ENCODE data around the gene IL4R. TPM values are rescaled to one million over a fixed set of nuclear protein-coding genes. Genes with fewer than 3 reads are reported as not detected.

The IL4R gene
- total and polyA plus RNA-seq, 2 of the 13 experiments (the other 11 are each of a cell fraction or from before 2014, with no cell fraction given), result 15.9 to 49.6 TPM

- Histone ChIP-seq H4K20me1 (ENCODE audit: insufficient read depth, low read length) (no peaks in the 10 kb centered on the region), H3K9ac (ENCODE audit: insufficient read depth, low read depth, low read length) (peak overlapping the region; percentile 71), H3K4me2 (ENCODE audit: low read depth, low read length) (peak overlapping the region; percentile 86), H3K79me2 (ENCODE audit: insufficient read depth, low read length) (peaks cover 28% of the 10 kb centered on the region), H2AFZ (ENCODE audit: low read length) (no peak overlapping the region), H3K4me1 (ENCODE audit: insufficient read depth, low read length) (peaks cover 62% of the 10 kb centered on the region), H3K4me3 (replicated peaks in 1 of 3; ENCODE audit: insufficient read depth in 1 of 3, low read depth in 2 of 3, low read length in 3 of 3) (peak overlapping the region in 2 of 3 experiments; percentile 24 to 55; a peak in 4 of 6 replicates), H3K9me3 (ENCODE audit: low read length) (no peaks in the 10 kb centered on the region), H3K27me3 (ENCODE audit: control insufficient read depth in 1 of 2, insufficient read depth in 2 of 2, low read length in 2 of 2) (no peaks in the 10 kb centered on the region; a peak in 1 of 5 replicates), H3K27ac (ENCODE audit: extremely low read length, insufficient read depth, low read length) (peak overlapping the region; percentile 96), H3K36me3 (replicated peaks in 1 of 2; ENCODE audit: control insufficient read depth in 1 of 2, insufficient read depth in 2 of 2, low read length in 2 of 2) (no peaks in the 10 kb centered on the region)
- no peak for ATAC-seq
- DNase-seq (ENCODE audit: low spot score), result no peak
- FAIRE-seq, result no peak
- 68% methylated on average over 4 of the region's 4 CpGs for WGBS (ENCODE audit: low lambda C conversion rate)
- in situ Hi-C loops (cut with HindIII; ENCODE audit: extremely low pct_ligation_motif_present, low pct_unique_long_range_greater_than_20kb), result no loop called here
- intact Hi-C loops (cut with micrococcal nuclease; ENCODE audit: unreplicated experiment), result loop anchor here (1.0 kb wide), 1 partner anchor 9 kb away; no protein-coding TSS in a partner anchor
- BruUV-seq (replicated peaks), result TSS peak; percentile 73
- CTCF ChIA-PET (ENCODE audit: low intra/inter-chr PET ratio, low total read pairs), result no interaction called here
- POLR2A ChIA-PET, result interaction anchor here (1.0 to 2.2 kb wide), 11 partner anchors 9 to 69 kb away, joined by 3 to 14 read pairs (median 4); partner anchors contain the start of gene KDM8
- TF ChIP-seq KLF12 (CRISPR knock-in tag; IDR thresholded peaks at IDR 0.05; ENCODE audit: borderline replicate concordance) (peak; percentile 0; the same call in 1 of the 2 replicates), PAWR (CRISPR knock-in tag; IDR thresholded peaks at IDR 0.05; ENCODE audit: borderline replicate concordance) (0 out of 2 replicates have a peak, but pooled peaks have one; percentile 26), ZNF629 (CRISPR knock-in tag; conservative IDR thresholded peaks at IDR 0.05) (no peak), ATF4 (CRISPR knock-in tag; IDR thresholded peaks at IDR 0.05) (peak in 1 of 2 experiments; percentile 10; a peak in 1 of 4 replicates), AFF4 (CRISPR knock-in tag; IDR thresholded peaks at IDR 0.05) (0 out of 2 replicates have a peak, but pooled peaks have one; percentile 19), ZFP91 (CRISPR knock-in tag; IDR thresholded peaks at IDR 0.05; ENCODE audit: borderline replicate concordance) (0 out of 2 replicates have a peak, but pooled peaks have one; percentile 12), ZNF572 (CRISPR knock-in tag; IDR thresholded peaks at IDR 0.05) (0 out of 2 replicates have a peak, but pooled peaks have one; percentile 29), ZNF468 (CRISPR knock-in tag; IDR thresholded peaks at IDR 0.05) (no peak), RORA (CRISPR knock-in tag; IDR thresholded peaks at IDR 0.05) (no peak), ZFP37 (CRISPR knock-in tag; IDR thresholded peaks at IDR 0.05; ENCODE audit: borderline replicate concordance) (0 out of 2 replicates have a peak, but pooled peaks have one; percentile 7), ZGPAT (CRISPR knock-in tag; IDR thresholded peaks at IDR 0.05) (no peak), ZNF83 (CRISPR knock-in tag; IDR thresholded peaks at IDR 0.05; ENCODE audit: borderline replicate concordance) (0 out of 2 replicates have a peak, but pooled peaks have one; percentile 57), TOPORS (CRISPR knock-in tag; IDR thresholded peaks at IDR 0.05) (0 out of 2 replicates have a peak, but pooled peaks have one; percentile 38), ZC3H4 (CRISPR knock-in tag; IDR thresholded peaks at IDR 0.05; ENCODE audit: borderline replicate concordance) (peak; percentile 32; the same call in 1 of the 2 replicates), POLR2AphosphoS5 (IDR thresholded peaks at IDR 0.05; ENCODE audit: low read depth, low read length) (no peak), MEIS1 (CRISPR knock-in tag; IDR thresholded peaks at IDR 0.05; ENCODE audit: borderline replicate concordance) (0 out of 2 replicates have a peak, but pooled peaks have one; percentile 28)
Measured at GRCh38 chr16:27273330-27273669, 40.5 kb upstream of the IL4R start.

All from HepG2 (cell line).